GM19463 (cell line): ENCODE results near the gene HLA-DMB.

Experiments used
- ATAC-seq: cut with Tn5 transposase; IDR thresholded peaks from one replicate; pipeline ENCODE4 v1.9.1; 2021; ENCODE audit warnings: mild to moderate bottlenecking, moderate library complexity; ENCODE audit not compliant: unreplicated experiment

The HLA-DMB gene

GRCh38 chr6:32940656-32941213 lies at the start of gene HLA-DMB:
Gene HLA-DMB, minus strand, starts transcription at chr6:32941028. Its CDS starts 221 bp downstream, at chr6:32940807.
- ATAC-seq: peak; percentile 51

- no peak for ATAC-seq
These were observed 48.5 kb upstream of the HLA-DMB start for GRCh38 chr6:32989368-32989767.

GRCh38 chr6:32984622-32985389 lies 44.0 kb upstream of the HLA-DMB start:
- peak; percentile 61 for ATAC-seq

- no peak for ATAC-seq
These were observed 43.3 kb upstream of the HLA-DMB start for GRCh38 chr6:32983964-32984621.

GRCh38 chr6:32983493-32983848 lies 42.6 kb upstream of the HLA-DMB start:
- ATAC-seq: no peak

- no peak for ATAC-seq
These were observed 42.1 kb upstream of the HLA-DMB start for GRCh38 chr6:32982702-32983492.

- ATAC-seq: no peak
These were observed 41.4 kb upstream of the HLA-DMB start for GRCh38 chr6:32982084-32982701.

- ATAC-seq: no peak
These were observed 39.7 kb upstream of the HLA-DMB start for GRCh38 chr6:32980488-32981038.

- ATAC-seq: no peak
These were observed 39.1 kb upstream of the HLA-DMB start for GRCh38 chr6:32979720-32980487.

GRCh38 chr6:32977953-32978324 lies 37.1 kb upstream of the HLA-DMB start:
- ATAC-seq: no peak

- ATAC-seq: no peak
These were observed 36.6 kb upstream of the HLA-DMB start for GRCh38 chr6:32977272-32977952.

GRCh38 chr6:32976334-32977069 lies 35.7 kb upstream of the HLA-DMB start:
- no peak for ATAC-seq

GRCh38 chr6:32975886-32976285 lies 35.1 kb upstream of the HLA-DMB start:
- ATAC-seq: no peak

GRCh38 chr6:32974541-32975308 lies 33.9 kb upstream of the HLA-DMB start:
- no peak for ATAC-seq

- ATAC-seq: no peak
These were observed 33.1 kb upstream of the HLA-DMB start for GRCh38 chr6:32974016-32974333.

GRCh38 chr6:32973144-32974015 lies 32.6 kb upstream of the HLA-DMB start:
- ATAC-seq: no peak
